ENCODE data around the gene GBGT1.

The GBGT1 gene

GRCh38 chr9:133144142-133144903 lies 19.4 kb downstream of the GBGT1 start:
- H3K4me3 ChIP-seq (ENCODE audit: control insufficient read depth, low read depth, low read length): peak overlapping the region; percentile 44
- TF ChIP-seq CTCF (IDR thresholded peaks at IDR 0.05; ENCODE audit: control insufficient read depth, insufficient read depth, low read depth, low read length, missing control alignments): peak; percentile 74
- no peak for DNase-seq (ENCODE audit: low read depth)

GRCh38 chr9:133143639-133144141 lies 20.0 kb downstream of the GBGT1 start:
- no peak for TF ChIP-seq CTCF (IDR thresholded peaks at IDR 0.05; ENCODE audit: control insufficient read depth, insufficient read depth, low read depth, low read length, missing control alignments)
- no peak overlapping the region for H3K4me3 ChIP-seq (ENCODE audit: control insufficient read depth, low read depth, low read length)
- DNase-seq (ENCODE audit: low read depth): no peak

GRCh38 chr9:133142684-133143622 lies 20.8 kb downstream of the GBGT1 start:
- H3K4me3 ChIP-seq (ENCODE audit: control insufficient read depth, low read depth, low read length): no peak overlapping the region
- no peak for DNase-seq (ENCODE audit: low read depth)
- TF ChIP-seq CTCF (IDR thresholded peaks at IDR 0.05; ENCODE audit: control insufficient read depth, insufficient read depth, low read depth, low read length, missing control alignments): no peak

GRCh38 chr9:133141833-133142595 lies 21.7 kb downstream of the GBGT1 start:
- no peak for DNase-seq (ENCODE audit: low read depth)
- no peak for TF ChIP-seq CTCF (IDR thresholded peaks at IDR 0.05; ENCODE audit: control insufficient read depth, insufficient read depth, low read depth, low read length, missing control alignments)

GRCh38 chr9:133140606-133141005 lies 23.1 kb downstream of the GBGT1 start:
- no peak for DNase-seq (ENCODE audit: low read depth)
- no peak for TF ChIP-seq CTCF (IDR thresholded peaks at IDR 0.05; ENCODE audit: control insufficient read depth, insufficient read depth, low read depth, low read length, missing control alignments)
- no peak overlapping the region for H3K4me3 ChIP-seq (ENCODE audit: control insufficient read depth, low read depth, low read length)

More at GRCh38 chr9:133141833-133142595, 21.7 kb downstream of the GBGT1 start:
- H3K4me3 ChIP-seq (ENCODE audit: control insufficient read depth, low read depth, low read length): no peak overlapping the region

- TF ChIP-seq CTCF (IDR thresholded peaks at IDR 0.05; ENCODE audit: control insufficient read depth, insufficient read depth, low read depth, low read length, missing control alignments): no peak
- H3K4me3 ChIP-seq (ENCODE audit: control insufficient read depth, low read depth, low read length): no peak overlapping the region
- no peak for DNase-seq (ENCODE audit: low read depth)
Measured at GRCh38 chr9:133140174-133140505, 23.6 kb downstream of the GBGT1 start.

All from AG09309 (cell line).